SK-N-SH treated with all-trans-retinoic acid at 6 μM for 48 hours (cell line): ENCODE measurements around the gene ZNF584.
A peak's percentile ranks its signal among the peaks of the same experiment; 100 is the strongest.

ENCODE experiments used
- ATAC-seq: fragments of 200-7000 bp; cut with Tn5 transposase; 3 replicates; pipeline ENCODE4 v1.9.1; 2020; ENCODE audit warnings: mild to moderate bottlenecking, moderate library complexity
- ARNTL ChIP-seq: fragments of 450-650 bp; formaldehyde crosslinking; IDR thresholded peaks from 2 replicates; pipeline ENCODE4 v1.5.0; 2020; ENCODE audit warnings: low read depth, mild to moderate bottlenecking, moderate library complexity, borderline replicate concordance
- CREB5 ChIP-seq: fragments of 250-450 bp; sonication (Bioruptor Pico); IDR thresholded peaks from 2 replicates; pipeline ENCODE4 v1.5.1; 2020; ENCODE audit warnings: low read depth, mild to moderate bottlenecking, moderate library complexity
- CSDC2 ChIP-seq: fragments of 250-450 bp; sonication (Bioruptor Pico); IDR thresholded peaks from 2 replicates; pipeline ENCODE4 v1.5.0; 2020; ENCODE audit warnings: mild to moderate bottlenecking, moderate library complexity
- CSRNP3 ChIP-seq: fragments of 250-450 bp; sonication (Bioruptor Pico); IDR thresholded peaks from 2 replicates; pipeline ENCODE4 v1.5.1; 2021; ENCODE audit warnings: mild to moderate bottlenecking, moderate library complexity
- ESRRG ChIP-seq: fragments of 250-450 bp; sonication (Bioruptor Pico); IDR thresholded peaks from 2 replicates; pipeline ENCODE4 v1.6.1; 2021; ENCODE audit warnings: mild to moderate bottlenecking
- OSR1 ChIP-seq: fragments of 250-450 bp; sonication (Bioruptor Pico); IDR thresholded peaks from 2 replicates; pipeline ENCODE4 v1.8.0; 2022; ENCODE audit warnings: moderate library complexity, mild to moderate bottlenecking, inconsistent platforms
- PPARA ChIP-seq: fragments of 250-450 bp; sonication (Bioruptor Pico); IDR thresholded peaks from 2 replicates; pipeline ENCODE4 v1.5.0; 2020; ENCODE audit warnings: mild to moderate bottlenecking, borderline replicate concordance
- RARB ChIP-seq: fragments of 250-450 bp; sonication (Bioruptor Pico); IDR thresholded peaks from 2 replicates; pipeline ENCODE4 v1.8.0; 2021; ENCODE audit warnings: mild to moderate bottlenecking, moderate library complexity
- SNAI2 ChIP-seq: fragments of 250-450 bp; sonication (Bioruptor Pico); IDR thresholded peaks from 2 replicates; pipeline ENCODE4 v1.5.0; 2020; ENCODE audit warnings: mild to moderate bottlenecking, moderate library complexity
- TOX ChIP-seq: fragments of 250-450 bp; sonication (Bioruptor Pico); IDR thresholded peaks from 2 replicates; pipeline ENCODE4 v1.8.0; 2021; ENCODE audit warnings: mild to moderate bottlenecking, moderate library complexity, borderline replicate concordance
- ZC3H10 ChIP-seq: fragments of 250-450 bp; sonication (Bioruptor Pico); IDR thresholded peaks from 2 replicates; pipeline ENCODE4 v1.5.1; 2021; ENCODE audit warnings: mild to moderate bottlenecking, moderate library complexity
- ZFP3 ChIP-seq: fragments of 250-450 bp; sonication (Bioruptor Pico); IDR thresholded peaks from 2 replicates; pipeline ENCODE4 v1.5.0; 2020; ENCODE audit warnings: mild to moderate bottlenecking, moderate library complexity
- ZNF70 ChIP-seq: fragments of 450-650 bp; formaldehyde crosslinking; IDR thresholded peaks from 2 replicates; pipeline ENCODE4 v1.5.0; 2020; ENCODE audit warnings: mild to moderate bottlenecking, moderate library complexity
- TF ChIP-seq, protein P1 (sequence below): fragments of 250-450 bp; sonication (Bioruptor Pico); IDR thresholded peaks from 2 replicates; pipeline ENCODE4 v1.8.0; 2020; ENCODE audit warnings: mild to moderate bottlenecking, moderate library complexity, borderline replicate concordance
- TF ChIP-seq, protein P2 (sequence below): fragments of 250-450 bp; sonication (Bioruptor Pico); IDR thresholded peaks from 2 replicates; pipeline ENCODE4 v1.5.0; 2020; ENCODE audit warnings: mild to moderate bottlenecking, moderate library complexity
- TF ChIP-seq, protein P3 (sequence below): fragments of 250-450 bp; sonication (Bioruptor Pico); IDR thresholded peaks from 2 replicates; pipeline ENCODE4 v1.8.0; 2021; ENCODE audit warnings: low read depth, mild to moderate bottlenecking, moderate library complexity, borderline replicate concordance

The ZNF584 gene

GRCh38 chr19:58385891-58386575 is 22.4 kb upstream of the ZNF584 start:
- TF ChIP-seq, protein P1, sequence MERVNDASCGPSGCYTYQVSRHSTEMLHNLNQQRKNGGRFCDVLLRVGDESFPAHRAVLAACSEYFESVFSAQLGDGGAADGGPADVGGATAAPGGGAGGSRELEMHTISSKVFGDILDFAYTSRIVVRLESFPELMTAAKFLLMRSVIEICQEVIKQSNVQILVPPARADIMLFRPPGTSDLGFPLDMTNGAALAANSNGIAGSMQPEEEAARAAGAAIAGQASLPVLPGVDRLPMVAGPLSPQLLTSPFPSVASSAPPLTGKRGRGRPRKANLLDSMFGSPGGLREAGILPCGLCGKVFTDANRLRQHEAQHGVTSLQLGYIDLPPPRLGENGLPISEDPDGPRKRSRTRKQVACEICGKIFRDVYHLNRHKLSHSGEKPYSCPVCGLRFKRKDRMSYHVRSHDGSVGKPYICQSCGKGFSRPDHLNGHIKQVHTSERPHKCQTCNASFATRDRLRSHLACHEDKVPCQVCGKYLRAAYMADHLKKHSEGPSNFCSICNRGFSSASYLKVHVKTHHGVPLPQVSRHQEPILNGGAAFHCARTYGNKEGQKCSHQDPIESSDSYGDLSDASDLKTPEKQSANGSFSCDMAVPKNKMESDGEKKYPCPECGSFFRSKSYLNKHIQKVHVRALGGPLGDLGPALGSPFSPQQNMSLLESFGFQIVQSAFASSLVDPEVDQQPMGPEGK, result no peak
- TF ChIP-seq ZFP3 (no peak), TOX (CRISPR knock-in tag) (no peak), SNAI2 (CRISPR knock-in tag) (no peak), ARNTL (CRISPR knock-in tag) (no peak), ZNF70 (no peak), CSDC2 (CRISPR knock-in tag) (no peak), RARB (no peak), PPARA (CRISPR knock-in tag) (no peak), ESRRG (CRISPR knock-in tag) (no peak), CSRNP3 (CRISPR knock-in tag) (no peak), OSR1 (CRISPR knock-in tag) (no peak), CREB5 (CRISPR knock-in tag) (no peak)
- TF ChIP-seq, protein P2, sequence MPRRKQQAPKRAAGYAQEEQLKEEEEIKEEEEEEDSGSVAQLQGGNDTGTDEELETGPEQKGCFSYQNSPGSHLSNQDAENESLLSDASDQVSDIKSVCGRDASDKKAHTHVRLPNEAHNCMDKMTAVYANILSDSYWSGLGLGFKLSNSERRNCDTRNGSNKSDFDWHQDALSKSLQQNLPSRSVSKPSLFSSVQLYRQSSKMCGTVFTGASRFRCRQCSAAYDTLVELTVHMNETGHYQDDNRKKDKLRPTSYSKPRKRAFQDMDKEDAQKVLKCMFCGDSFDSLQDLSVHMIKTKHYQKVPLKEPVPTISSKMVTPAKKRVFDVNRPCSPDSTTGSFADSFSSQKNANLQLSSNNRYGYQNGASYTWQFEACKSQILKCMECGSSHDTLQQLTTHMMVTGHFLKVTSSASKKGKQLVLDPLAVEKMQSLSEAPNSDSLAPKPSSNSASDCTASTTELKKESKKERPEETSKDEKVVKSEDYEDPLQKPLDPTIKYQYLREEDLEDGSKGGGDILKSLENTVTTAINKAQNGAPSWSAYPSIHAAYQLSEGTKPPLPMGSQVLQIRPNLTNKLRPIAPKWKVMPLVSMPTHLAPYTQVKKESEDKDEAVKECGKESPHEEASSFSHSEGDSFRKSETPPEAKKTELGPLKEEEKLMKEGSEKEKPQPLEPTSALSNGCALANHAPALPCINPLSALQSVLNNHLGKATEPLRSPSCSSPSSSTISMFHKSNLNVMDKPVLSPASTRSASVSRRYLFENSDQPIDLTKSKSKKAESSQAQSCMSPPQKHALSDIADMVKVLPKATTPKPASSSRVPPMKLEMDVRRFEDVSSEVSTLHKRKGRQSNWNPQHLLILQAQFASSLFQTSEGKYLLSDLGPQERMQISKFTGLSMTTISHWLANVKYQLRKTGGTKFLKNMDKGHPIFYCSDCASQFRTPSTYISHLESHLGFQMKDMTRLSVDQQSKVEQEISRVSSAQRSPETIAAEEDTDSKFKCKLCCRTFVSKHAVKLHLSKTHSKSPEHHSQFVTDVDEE, result no peak
- TF ChIP-seq, protein P3, sequence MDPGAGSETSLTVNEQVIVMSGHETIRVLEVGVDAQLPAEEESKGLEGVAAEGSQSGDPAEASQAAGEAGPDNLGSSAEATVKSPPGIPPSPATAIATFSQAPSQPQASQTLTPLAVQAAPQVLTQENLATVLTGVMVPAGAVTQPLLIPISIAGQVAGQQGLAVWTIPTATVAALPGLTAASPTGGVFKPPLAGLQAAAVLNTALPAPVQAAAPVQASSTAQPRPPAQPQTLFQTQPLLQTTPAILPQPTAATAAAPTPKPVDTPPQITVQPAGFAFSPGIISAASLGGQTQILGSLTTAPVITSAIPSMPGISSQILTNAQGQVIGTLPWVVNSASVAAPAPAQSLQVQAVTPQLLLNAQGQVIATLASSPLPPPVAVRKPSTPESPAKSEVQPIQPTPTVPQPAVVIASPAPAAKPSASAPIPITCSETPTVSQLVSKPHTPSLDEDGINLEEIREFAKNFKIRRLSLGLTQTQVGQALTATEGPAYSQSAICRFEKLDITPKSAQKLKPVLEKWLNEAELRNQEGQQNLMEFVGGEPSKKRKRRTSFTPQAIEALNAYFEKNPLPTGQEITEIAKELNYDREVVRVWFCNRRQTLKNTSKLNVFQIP (CRISPR knock-in tag), result no peak
- peak; percentile 28 for ATAC-seq

- peak; percentile 94 for ATAC-seq
- no peak for TF ChIP-seq TOX (CRISPR knock-in tag)
- peak; percentile 52; the same call in 1 of the 2 replicates for TF ChIP-seq ZFP3
- no peak for TF ChIP-seq OSR1 (CRISPR knock-in tag)
- TF ChIP-seq, protein P1, result no peak
- peak; percentile 26; the same call in 1 of the 2 replicates for TF ChIP-seq ZC3H10 (CRISPR knock-in tag)
- no peak for TF ChIP-seq CSRNP3 (CRISPR knock-in tag)
Observed at GRCh38 chr19:58386576-58387337, 21.7 kb upstream of the ZNF584 start, which contains the start of gene RPS5. Gene RPS5 (plus strand): TSS chr19:58387269. CDS start chr19:58388138, 869 bp downstream.
